ENCODE measurements around the gene NARS2.
"Not testable (repeated sequence)": the region's sequence is repeated elsewhere in the genome, so short reads cannot be mapped to it uniquely, and the experiment has no call there.

The NARS2 gene

DNA sequence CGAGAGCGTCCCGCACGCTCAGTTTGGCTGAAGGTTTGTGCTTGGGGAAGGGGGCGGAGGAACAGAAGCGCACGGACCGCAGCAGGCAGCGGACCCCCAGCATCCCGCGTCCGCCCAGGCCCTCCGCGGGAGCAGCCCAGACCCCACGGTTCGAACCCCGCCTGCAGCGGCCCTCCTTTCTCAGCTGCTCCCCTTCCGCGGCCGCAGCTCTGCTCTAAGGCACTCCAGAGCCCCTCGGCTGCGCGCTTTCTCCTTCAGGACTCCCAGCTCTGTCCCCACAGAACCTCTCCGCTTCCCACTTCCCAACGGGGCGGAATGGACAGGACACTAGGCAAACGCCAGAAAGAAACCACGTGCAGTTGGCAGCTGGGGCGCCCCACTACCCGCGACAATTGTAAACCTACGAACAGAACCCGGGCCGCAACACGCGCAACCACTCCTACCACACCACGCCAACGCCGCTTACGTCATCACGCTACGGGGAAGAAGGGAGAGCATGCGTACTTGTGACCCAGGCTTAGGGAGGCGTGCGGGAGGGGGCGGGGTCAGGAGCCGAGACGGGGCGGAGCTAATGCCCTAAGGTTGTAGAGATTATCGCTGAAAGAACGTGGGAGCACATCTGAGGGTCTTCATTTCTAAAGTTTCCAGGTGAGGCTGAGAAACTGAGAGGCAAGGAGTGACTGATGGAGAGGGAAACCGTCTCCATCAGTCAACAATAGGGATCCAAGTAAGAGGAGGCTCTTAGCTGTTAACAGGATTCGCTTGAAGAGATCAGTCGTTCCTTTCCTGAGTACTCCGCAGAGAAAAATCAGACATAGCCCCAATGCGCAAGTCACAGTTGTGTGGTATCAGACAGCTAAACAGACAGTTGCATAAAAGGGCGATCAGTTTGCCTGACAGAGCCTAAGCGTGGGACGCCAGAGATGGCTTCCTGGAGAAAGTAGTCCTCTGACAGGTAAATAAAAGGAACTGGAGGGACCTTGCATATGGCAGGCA is at the start of gene NARS2:
Gene NARS2, minus strand, starts transcription at position 479 of the 996 bp plus-strand sequence. Its CDS starts 376 bp downstream, at position 103.
- peak; percentile 93 for DNase-seq

DNA sequence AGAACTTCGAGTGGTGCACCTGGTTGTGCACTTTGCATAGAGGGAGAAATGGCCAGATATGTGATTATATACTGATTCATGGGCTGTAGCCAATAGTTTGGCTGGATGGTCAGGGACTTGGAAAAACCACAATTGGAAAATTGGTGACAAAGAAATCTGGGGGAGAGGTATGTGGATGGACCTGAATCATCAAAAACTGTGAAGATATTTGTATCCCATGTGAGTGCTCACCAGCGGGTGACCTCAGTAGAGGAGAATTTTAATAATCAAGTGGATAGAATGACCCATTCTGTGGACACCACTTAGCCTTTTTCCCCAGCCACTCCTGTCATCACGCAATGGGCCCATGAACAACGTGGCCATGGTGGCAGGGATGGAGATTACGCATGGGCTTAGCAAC is 48.0 kb upstream of the NARS2 start:
- DNase-seq = no peak

DNA sequence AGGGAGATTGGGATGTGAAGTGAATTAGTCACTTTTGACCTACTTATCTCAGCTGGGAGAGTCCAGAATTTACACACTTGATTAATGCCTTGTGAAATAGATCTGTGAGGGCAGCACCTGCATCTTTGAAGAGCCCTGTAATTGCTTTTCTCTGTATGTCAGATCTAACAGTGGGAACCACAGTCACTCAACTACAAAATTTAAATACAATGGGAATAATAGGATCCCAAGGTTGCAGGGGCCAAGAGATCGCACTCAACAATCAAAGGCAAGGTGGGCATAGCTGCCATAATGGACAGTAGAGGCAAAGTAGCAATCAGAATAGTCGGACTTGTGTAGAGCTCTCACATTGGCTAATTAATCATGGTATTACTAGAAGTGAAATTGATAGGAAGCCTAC is 45.5 kb upstream of the NARS2 start:
- no peak for DNase-seq

- no peak for DNase-seq
Observed at GRCh38 chr11:78615724-78616123, 41.1 kb upstream of the NARS2 start.

DNA sequence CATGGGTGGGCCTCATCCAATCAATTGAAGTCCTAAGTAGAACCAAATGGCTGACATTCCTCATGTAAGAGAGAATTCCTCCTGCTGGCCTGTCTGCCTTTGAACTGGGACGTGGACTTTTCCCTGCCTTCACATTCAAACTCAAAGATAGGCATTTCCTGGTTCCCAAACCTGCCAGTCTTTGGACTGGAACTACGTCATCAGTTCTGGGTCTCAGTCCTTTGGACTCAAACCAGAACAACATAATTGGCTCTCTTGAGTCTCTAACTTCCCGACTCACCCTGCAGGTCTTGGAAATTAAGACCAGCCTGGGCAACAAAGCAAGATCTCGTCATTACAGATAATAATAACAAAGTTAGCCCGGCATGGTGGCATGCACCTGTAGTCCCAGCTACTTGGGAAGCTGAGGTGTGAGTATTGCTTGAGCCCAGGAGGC is 38.7 kb upstream of the NARS2 start:
- DNase-seq = no peak

GRCh38 chr11:78612721-78613377 is 38.2 kb upstream of the NARS2 start:
- DNase-seq = no peak

GRCh38 chr11:78609321-78609720 is 34.7 kb upstream of the NARS2 start:
- DNase-seq = not testable (repeated sequence)

DNA sequence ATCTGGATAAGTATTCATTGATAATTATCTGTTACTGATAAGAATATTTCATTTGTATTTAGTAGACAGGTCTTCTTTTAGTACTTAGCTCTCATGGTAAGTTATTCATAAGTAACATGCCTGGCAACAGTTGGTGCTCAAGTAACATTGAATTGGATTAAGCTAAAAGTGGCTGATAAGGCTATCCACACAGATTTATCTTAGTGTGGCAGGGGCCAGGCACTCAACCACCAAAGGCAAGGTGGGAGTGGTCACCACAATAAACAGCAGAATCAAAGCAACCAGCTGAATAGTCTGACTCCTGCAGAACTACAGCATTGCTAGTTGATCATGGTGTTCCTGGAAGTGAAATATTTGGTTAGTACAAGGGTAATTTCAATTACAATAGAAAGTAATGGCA is 33.0 kb upstream of the NARS2 start:
- no peak for DNase-seq

GRCh38 chr11:78606667-78607066 is 32.0 kb upstream of the NARS2 start:
- no peak for DNase-seq

GRCh38 chr11:78605296-78605695 is 30.6 kb upstream of the NARS2 start:
- DNase-seq = no peak

DNA sequence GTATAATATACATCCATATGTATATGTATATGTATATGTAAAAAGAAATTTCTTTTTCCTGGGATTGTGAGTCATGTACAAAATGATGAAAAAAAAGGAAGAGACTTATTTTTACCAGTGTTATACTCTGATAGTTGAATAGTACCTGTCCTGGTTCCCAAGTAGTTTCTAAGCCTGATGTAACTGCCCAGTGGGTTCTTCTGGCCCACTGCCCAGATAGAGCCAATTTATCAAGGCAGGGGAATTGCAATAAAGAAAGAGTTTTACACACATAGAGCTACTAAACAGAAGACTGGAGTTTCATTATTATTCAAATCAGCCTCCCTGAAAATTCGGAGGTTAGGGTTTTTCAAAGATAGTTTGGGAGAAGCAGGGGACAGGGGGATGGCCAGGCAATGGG is 29.1 kb upstream of the NARS2 start:
- DNase-seq = no peak

GRCh38 chr11:78602771-78603170 is 28.1 kb upstream of the NARS2 start:
- DNase-seq = not testable (repeated sequence)

DNA sequence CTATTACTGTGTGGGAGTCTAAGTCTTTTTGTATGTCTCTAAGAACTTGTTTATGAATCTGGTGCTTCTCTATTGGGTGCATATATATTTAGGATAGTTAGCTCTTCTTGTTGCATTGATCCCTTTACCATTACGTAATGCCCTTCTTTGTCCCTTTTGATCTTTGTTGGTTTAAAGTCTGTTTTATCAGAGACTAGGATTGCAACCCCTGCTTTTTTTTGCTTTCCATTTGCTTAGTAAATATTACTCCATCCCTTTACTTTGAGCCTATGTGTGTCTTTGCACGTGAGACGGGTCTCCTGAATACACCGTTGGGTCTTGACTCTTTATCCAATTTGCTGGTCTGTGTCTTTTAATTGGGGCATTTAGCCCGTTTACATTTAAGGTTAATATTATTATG is 26.4 kb upstream of the NARS2 start:
- not testable (repeated sequence) for DNase-seq

DNA sequence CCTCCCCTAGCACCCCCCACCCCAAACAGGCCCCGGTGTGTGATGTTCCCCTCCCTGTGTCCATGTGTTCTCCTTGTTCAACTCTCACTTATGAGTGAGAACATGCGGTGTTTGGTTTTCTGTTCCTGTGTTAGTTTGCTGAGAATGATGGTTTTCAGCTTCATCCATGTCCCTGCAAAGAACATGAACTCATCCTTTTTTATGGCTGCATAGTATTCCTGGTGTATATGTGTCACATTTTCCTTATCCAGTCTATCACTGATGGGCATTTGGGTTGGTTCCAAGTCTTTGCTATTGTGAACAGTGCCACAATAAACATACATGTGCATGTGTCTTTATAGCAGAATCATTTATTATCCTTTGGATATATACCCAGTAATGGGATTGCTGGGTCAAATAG is 22.9 kb upstream of the NARS2 start:
- not testable (repeated sequence) for DNase-seq

GRCh38 chr11:78595436-78596130 is 20.9 kb upstream of the NARS2 start:
- DNase-seq = no peak

DNA sequence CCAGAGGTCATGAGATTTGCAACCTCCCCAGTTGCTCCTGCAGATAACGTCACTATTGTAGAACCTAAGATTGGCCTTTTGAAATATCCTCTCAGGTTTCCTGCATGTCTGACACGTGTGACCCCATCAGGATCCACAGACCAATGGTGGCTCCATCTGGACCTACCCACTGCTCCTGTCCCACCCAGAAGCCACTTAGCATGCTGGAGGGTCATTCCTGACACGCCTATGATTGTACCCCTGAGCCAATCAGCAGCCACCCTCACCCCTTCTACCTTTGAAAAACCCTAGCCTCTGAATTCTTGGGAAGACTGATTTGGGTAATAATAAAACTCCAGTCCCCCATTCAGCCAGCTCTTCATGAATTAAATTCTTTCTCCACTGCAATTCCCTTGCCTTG is 20.1 kb upstream of the NARS2 start:
- no peak for DNase-seq

DNA sequence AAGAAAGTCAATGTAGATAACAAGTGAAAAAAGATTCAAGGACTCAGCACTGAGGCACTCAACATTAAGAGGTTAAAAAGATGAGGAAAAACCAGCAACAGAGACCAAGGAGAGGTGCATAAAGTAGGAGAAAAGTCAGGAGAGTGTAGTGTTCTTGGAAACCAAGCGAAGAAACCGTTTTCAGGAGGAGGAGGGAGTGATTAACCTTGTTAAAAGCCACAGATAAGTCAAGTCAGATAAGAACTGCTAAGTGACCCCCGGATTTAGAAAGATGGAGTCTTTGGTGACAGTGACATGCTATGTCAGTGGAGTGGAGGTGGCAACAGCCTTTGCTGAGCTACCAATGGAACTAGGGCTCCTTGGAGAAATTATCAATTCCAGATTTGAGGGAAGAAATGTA is 13.9 kb upstream of the NARS2 start:
- DNase-seq = no peak

DNA sequence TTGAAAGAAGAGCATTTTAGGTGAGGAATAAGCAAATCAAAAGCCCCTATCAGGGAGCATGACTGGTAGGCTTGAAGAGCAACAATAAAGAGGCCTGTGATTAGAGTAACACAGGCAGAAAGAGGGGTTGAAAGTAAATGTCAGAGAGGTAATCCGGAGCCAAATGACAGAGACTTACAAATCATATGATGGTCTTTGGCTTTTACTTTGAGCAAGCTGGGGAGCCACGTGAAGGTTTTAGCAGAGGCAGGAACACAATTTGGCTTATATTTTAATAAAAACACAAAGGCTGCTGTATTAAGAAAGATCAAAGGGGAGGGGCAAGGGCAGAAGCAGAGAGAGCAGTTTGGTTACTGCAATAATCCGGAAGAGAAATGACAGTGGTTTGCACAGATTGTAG is 12.8 kb upstream of the NARS2 start:
- DNase-seq = no peak

DNA sequence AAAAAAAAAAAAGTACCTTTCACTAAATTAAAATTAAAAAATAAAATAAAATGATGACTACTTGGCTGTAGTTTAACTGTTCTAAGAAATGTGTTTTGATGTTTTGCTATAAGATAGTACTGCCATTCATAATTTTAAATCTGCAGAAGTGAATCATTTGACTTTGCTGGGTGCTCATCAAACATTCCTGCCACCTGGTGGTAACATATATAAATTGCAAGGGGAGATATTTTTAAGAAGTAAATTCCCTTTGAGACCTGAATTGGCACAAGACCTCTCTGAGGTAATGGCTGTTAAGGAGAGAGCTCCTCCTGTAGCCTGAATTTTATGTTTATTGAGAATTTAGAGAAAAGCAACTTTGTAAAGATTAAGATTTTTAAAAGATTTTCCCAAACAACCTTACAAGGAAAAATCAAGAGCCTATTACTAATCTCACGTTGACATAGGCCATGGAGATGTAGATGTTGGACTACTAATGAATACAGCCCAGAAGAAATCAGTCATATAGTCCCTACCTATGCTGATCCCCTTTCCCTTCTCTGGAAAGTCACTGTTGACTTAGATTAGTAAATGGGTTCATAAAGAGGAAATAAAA is 11.9 kb upstream of the NARS2 start:
- DNase-seq = no peak

- no peak for DNase-seq
Observed at GRCh38 chr11:78583889-78584288, 9.2 kb upstream of the NARS2 start.

- peak; percentile 25 for DNase-seq
Observed at GRCh38 chr11:78577495-78577894, 2.8 kb upstream of the NARS2 start.

- DNase-seq = no peak
Observed at GRCh38 chr11:78576549-78577097, 2.0 kb upstream of the NARS2 start.

GRCh38 chr11:78575478-78575877 is 814 bp upstream of the NARS2 start:
- DNase-seq = no peak
